ENCODE results near the gene KRT10. TPM values are rescaled to one million over a fixed set of nuclear protein-coding genes. Genes with fewer than 3 reads are reported as not detected.

Gene KRT10
- total and polyA plus RNA-seq, 9 of the 15 experiments (the other 6 are each of a cell fraction or from before 2014, with no cell fraction given) = 47.0 to 179 (median 76.2) TPM

GRCh38 chr17:40827746-40828453 lies 5.5 kb upstream of the KRT10 start (continued):
- TF ChIP-seq CEBPG (CRISPR knock-in tag; IDR thresholded peaks at IDR 0.05) = peak; percentile 82
- TF ChIP-seq CEBPG (tag; conservative IDR thresholded peaks at IDR 0.05 in 1 of 2, IDR thresholded peaks at IDR 0.05 in 1 of 2) = peak; percentile 89
- TF ChIP-seq PTRF (tag; IDR thresholded peaks at IDR 0.05) = no peak
- TF ChIP-seq CBX3 (IDR thresholded peaks at IDR 0.05; ENCODE audit: borderline replicate concordance in 1 of 2, low read length in 2 of 2) = peak in 1 of 2 experiments; percentile 78; a peak in 1 of 3 replicates
- TF ChIP-seq KAT8 (IDR thresholded peaks at IDR 0.05; ENCODE audit: low read depth) = peak; percentile 87
- TF ChIP-seq POLR2AphosphoS5 (IDR thresholded peaks at IDR 0.05; ENCODE audit: control insufficient read depth, insufficient read depth, low read depth, low read length) = peak; percentile 90
- TF ChIP-seq NCOR1 (IDR thresholded peaks at IDR 0.05) = peak; percentile 96
- TF ChIP-seq ZBTB11 (CRISPR knock-in tag; IDR thresholded peaks at IDR 0.05) = peak in 1 of 3 experiments; percentile 70; a peak in 2 of 6 replicates
- TF ChIP-seq HNRNPL (IDR thresholded peaks at IDR 0.05; ENCODE audit: low read depth, low read length) = 0 out of 2 replicates have a peak, but pooled peaks have one; percentile 36
- no peak; the same call in 1 of the 2 replicates for TF ChIP-seq NCOA6 (IDR thresholded peaks at IDR 0.05)
- TF ChIP-seq ZNF584 (CRISPR knock-in tag; IDR thresholded peaks at IDR 0.05; ENCODE audit: low read depth) = peak; percentile 24; the same call in 1 of the 2 replicates
- peak; percentile 78 for TF ChIP-seq EP400 (IDR thresholded peaks at IDR 0.05)
- TF ChIP-seq CREB1 (IDR thresholded peaks at IDR 0.05) = peak; percentile 63; the same call in 1 of the 2 replicates
- no peak for TF ChIP-seq CREB1 (CRISPR knock-in tag; IDR thresholded peaks at IDR 0.05)
- TF ChIP-seq NR2C1 (IDR thresholded peaks at IDR 0.05) = no peak
- TF ChIP-seq NR2C1 (tag; IDR thresholded peaks at IDR 0.05) = peak; percentile 46; the same call in 1 of the 2 replicates
- TF ChIP-seq CXXC5 (CRISPR knock-in tag; IDR thresholded peaks at IDR 0.05) = peak; percentile 86
- 0 out of 2 replicates have a peak, but pooled peaks have one; percentile 28 for TF ChIP-seq MYBL2 (IDR thresholded peaks at IDR 0.05; ENCODE audit: low read depth)
- TF ChIP-seq MYBL2 (CRISPR knock-in tag; IDR thresholded peaks at IDR 0.05; ENCODE audit: borderline replicate concordance) = no peak
- TF ChIP-seq FOSL1 (tag; conservative IDR thresholded peaks at IDR 0.05) = peak; percentile 95
- TF ChIP-seq E2F8 (IDR thresholded peaks at IDR 0.05; ENCODE audit: low read depth, partially characterized antibody) = peak; percentile 61
- no peak for TF ChIP-seq KDM4B (IDR thresholded peaks at IDR 0.05; ENCODE audit: borderline replicate concordance in 2 of 2, low read depth in 1 of 2)
- no peak for TF ChIP-seq NFXL1 (CRISPR knock-in tag; IDR thresholded peaks at IDR 0.05)
